NCI-H2196 treated with DMSO at 0.1 percent for 48 hours (cell line): ENCODE results near the gene TYW5.
"Not testable (repeated sequence)": the region's sequence is repeated elsewhere in the genome, so short reads cannot be mapped to it uniquely, and the experiment has no call there.

Experiments
- DNase-seq: peaks from one replicate; lab custom pipeline; 2025; ENCODE audit not compliant: unreplicated experiment; lab: John Stamatoyannopoulos, UW

TYW5 gene

GRCh38 chr2:199923924-199924323 lies 31.4 kb downstream of the TYW5 start:
- no peak for DNase-seq

DNA sequence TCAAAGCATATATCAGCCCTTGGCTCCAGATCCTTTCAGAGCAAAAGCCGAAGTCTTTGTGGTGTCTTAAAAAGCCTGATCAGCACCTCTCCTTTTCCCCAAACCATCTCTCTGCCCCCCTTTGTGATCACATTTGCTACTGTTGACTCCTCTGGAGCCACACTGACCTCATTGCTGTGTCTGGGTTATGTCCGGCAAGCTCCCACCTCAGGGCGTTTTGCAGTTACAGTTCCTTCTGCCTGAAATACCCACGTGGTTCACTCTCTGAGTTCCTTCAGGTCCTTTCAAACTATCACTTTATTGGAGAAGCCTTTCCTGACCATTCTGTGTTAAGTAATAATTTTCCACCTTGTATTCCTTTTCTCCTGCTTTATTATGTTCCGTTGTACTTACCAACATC lies 32.4 kb downstream of the TYW5 start:
- DNase-seq = no peak

DNA sequence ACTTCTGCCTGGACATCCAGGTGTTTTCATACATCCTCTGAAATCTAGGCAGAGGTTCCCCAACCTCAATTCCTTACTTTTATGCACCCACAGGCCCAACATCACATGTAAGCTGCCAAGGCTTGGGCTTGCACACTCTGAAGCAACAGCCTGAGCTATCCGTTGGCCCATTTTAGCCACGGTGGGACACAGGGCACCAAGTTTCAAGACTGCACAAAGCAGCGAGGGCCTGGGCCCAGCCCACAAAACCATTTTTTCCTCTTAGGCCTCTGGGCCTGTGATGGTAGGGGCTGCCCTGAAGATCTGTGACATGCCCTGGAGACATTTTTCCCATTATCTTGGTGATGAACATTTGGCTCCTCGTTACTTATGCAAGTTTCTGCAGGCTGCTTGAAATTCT lies 38.3 kb downstream of the TYW5 start:
- no peak for DNase-seq

DNA sequence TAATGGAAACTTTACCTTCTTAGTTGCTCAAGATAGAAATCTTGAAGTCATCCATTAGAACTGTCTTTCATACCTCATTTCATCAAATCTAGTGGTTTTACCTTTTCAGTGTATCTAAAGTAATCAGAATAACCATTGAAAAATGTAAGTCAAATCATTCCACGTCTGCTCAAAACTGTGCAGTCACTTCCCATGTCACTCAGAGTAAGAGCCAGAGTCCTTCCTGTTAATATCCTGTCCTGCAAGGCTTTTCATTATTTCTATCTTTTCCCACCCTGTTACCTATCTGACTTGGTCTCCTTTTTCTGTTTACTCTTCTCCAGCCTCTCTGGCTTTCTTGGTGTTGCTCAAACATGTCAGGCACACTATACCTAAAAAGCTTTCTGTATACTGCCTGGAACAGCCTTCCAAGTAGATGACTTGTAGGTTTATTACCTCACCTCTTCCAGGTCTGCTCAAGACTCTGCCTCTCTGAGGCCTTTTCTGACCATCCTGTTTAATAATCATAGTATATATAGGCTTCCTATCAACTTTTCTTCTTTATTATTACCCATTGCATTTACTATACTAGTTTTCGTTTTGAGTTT lies 40.8 kb downstream of the TYW5 start:
- no peak for DNase-seq

DNA sequence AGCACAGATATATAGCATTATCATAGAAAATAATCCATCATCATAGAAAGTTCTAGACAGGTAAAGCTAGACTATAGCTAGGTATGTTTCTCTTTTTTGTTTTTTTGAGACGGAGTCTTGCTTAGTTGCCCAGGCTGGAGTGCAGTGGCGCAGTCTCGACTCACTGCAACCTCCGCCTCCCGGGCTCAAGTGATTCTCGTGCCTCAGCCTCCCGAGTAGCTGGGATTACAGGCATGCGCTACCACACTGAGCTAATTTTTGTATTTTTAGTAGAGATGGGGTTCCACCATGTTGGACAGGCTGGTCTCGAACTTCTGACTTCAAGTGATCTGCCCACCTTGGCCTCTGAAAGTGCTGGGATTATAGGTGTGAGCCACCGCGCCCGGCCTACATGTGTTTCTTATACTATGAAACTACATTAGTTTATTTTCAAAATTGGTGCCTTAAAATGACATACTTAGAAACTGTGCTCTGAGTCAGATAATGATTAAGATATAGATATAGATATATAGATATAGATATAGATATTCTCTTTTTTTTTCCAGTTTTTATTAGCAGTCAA lies 42.7 kb downstream of the TYW5 start:
- DNase-seq = not testable (repeated sequence)

DNA sequence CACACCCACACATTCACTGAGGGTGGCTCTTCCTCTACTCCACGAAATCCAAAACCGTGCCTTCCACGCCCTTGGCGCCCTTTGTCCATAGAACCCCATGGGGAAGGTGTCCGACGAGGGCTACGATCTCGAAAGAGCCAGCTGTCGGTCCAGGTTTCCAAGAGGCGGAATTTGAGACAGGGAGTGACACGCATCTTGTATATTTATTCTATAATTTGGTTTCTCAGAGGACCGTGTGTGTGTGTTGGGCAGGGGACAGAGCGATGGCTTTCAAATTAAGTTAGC lies 43.5 kb downstream of the TYW5 start:
- DNase-seq = no peak

GRCh38 chr2:199911052-199911876 lies 44.0 kb downstream of the TYW5 start, which contains the start of gene C2orf69:
Gene C2orf69, plus strand, starts transcription at chr2:199911293. Its CDS starts 146 bp downstream, at chr2:199911439.
- peak; percentile 96 for DNase-seq

DNA sequence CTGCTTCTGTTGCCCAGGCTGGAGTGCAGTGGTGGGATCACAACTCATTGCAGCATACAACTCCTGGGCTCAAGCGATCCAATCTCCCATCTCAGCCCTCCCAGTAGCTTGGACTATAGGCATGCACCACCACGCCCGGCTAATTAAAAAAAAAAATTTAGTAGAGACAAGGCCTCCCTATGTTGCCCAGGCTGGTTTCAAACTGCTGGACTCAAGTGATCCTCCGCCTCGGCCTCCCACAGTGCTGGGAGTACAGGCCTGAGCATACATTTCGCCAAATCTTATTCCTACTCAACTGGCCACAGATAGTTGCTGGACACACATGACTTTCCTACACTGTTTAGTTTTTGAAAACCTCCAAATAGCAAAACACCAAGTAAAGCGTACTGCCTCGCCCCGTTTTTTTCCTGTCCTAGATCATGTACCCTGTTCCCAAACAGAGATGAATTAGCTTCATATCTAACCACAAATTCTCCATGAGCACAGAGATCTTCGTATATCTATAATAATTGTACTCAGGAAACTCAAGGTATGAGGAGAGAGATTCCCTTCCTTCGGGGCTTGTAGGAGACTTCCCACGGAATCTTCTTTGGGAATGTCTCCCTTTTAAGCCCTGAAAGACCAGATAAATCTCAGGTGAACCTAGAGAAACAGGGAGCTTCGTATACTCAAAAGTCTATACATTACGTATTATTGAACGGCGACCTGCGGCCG lies 44.8 kb downstream of the TYW5 start:
- DNase-seq = no peak

- no peak for DNase-seq
These were observed 48.1 kb downstream of the TYW5 start for GRCh38 chr2:199907008-199907714.

DNA sequence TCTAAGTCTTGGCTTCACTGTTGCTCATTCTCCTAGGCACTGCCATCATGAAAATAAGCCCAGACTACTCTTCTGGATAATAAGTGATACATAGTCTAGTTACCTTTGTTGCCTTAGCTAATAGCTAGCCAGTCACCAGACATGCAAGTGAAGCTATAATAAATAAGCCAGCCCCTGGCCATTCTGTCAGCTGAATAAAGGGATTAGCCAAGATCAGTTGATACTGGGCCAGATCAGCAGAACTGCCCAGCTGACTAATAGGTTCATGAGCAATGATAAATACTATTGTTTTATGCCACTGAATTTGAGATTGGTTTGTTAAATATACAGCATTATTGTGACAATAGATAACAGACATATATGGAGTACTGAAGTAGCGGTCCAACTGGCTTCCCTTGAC lies 52.2 kb downstream of the TYW5 start:
- DNase-seq = no peak

GRCh38 chr2:199902486-199903110 lies 52.7 kb downstream of the TYW5 start:
- DNase-seq = no peak

- DNase-seq = no peak
These were observed 53.3 kb downstream of the TYW5 start for GRCh38 chr2:199901942-199902341.

DNA sequence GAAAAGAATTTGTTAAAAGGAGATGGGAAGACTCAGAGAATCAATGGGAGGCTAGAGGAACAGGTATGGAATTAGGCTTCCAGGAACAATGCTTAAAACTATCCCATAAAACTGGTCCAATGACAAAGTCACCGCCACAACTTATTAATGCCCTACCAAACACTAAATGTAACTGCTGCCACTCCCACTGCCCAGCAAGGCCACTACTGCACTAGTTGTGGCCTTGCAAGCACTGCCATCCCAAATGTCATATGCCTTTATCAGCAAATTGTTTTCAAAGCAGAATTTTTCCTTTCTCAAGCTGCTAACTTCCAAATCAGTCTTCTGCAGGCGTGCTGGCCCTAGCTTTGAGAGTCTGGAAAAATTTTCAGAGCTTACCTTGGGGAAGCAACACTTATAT lies 58.7 kb downstream of the TYW5 start:
- DNase-seq = no peak

GRCh38 chr2:199895406-199895805 lies 59.9 kb downstream of the TYW5 start:
- no peak for DNase-seq

GRCh38 chr2:199883474-199884212 lies 71.6 kb downstream of the TYW5 start:
- no peak for DNase-seq

DNA sequence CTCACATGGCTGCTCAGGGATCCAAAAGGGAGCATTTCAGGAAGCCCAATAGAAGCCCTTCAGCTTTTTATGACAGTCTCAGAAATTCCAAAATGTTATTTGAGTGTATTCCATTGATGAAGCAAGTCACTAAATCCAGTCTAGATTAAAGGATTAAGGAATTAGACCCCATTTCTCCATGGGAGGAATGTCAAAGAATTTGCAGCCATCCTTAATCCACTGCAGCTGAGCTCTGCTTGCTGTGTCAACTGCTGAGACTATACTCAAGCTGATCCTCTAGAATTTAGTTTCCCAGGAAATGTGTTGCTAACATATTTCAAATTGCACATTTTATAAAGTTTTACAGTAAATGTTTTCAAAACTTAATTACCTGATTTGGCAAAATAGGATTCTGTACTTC lies 72.6 kb downstream of the TYW5 start:
- DNase-seq = no peak
